Ectodermal cell (in vitro differentiated cells): ENCODE data around the gene LRRC32.

ENCODE experiments used
- H3K27ac ChIP-seq: 2 replicates; pipeline ENCODE4 v1.7.0; 2013; ENCODE audit warnings: mild to moderate bottlenecking, low read depth, low read length; ENCODE audit not compliant: insufficient read depth, poor library complexity, severe bottlenecking
- H3K27me3 ChIP-seq: 2 replicates; pipeline ENCODE4 v1.7.0; 2013; ENCODE audit warnings: mild to moderate bottlenecking, low read length; ENCODE audit not compliant: insufficient read depth, control insufficient read depth, poor library complexity, severe bottlenecking
- H3K36me3 ChIP-seq: one replicate; pipeline ENCODE4 v1.7.0; 2013; ENCODE audit warnings: low read length; ENCODE audit not compliant: control insufficient read depth, insufficient read depth
- H3K4me1 ChIP-seq: one replicate; pipeline ENCODE4 v1.7.0; 2013; ENCODE audit warnings: low read length; ENCODE audit not compliant: control insufficient read depth, insufficient read depth
- H3K4me3 ChIP-seq: 2 replicates; pipeline ENCODE4 v1.7.0; 2013; ENCODE audit warnings: low read depth, low read length, control low read depth; ENCODE audit not compliant: insufficient read depth
- H3K9me3 ChIP-seq: 2 replicates; pipeline ENCODE4 v1.7.0; 2013; ENCODE audit warnings: mild to moderate bottlenecking, low read length, moderate library complexity; ENCODE audit not compliant: control insufficient read depth
- WGBS, 2 experiments: methylation state at CpG; one replicate each; pipeline ENCODE4 v1.1.7; 2013; ENCODE audit warnings: missing lambda C conversion rate in 2 of 2; 5-methylcytosine and 5-hydroxymethylcytosine counted together

Gene LRRC32

GRCh38 chr11:76680518-76681425 is 10.2 kb upstream of the LRRC32 start:
- no peaks in the 10 kb centered on the region for H3K27me3 ChIP-seq
- H3K4me1 ChIP-seq: peaks cover 5% of the 10 kb centered on the region
- no peaks in the 10 kb centered on the region for H3K36me3 ChIP-seq
- H3K4me3 ChIP-seq: no peak overlapping the region
- H3K9me3 ChIP-seq: no peaks in the 10 kb centered on the region
- no peak overlapping the region for H3K27ac ChIP-seq
- 39 to 41% methylated on average over 22 of the region's 22 CpGs for WGBS, 2 experiments

DNA sequence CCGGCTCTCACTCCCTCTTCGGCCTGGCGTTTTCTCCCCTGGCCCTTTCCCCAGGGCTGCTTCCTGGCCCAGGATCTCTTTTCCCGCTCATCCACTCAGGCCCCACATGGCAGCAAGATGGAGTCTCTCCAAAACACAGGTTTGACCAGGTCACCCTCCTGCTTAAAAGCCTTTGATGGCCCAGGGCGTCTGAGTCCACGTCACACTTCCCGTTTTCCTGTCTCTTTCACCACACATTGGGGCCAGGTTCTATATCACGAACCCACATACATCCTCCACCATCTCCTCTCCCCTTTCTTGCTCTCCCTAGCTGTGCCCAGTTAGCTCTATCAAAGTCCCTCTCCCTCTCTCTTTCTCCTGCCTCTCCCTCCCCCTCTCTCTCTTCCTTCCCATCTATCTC is 7.8 kb upstream of the LRRC32 start:
- Histone ChIP-seq H3K36me3 (no peaks in the 10 kb centered on the region), H3K27me3 (no peaks in the 10 kb centered on the region), H3K27ac (no peak overlapping the region), H3K9me3 (no peaks in the 10 kb centered on the region), H3K4me1 (no peaks in the 10 kb centered on the region), H3K4me3 (no peak overlapping the region)
- 90 to 94% methylated on average over 8 of the region's 8 CpGs for WGBS, 2 experiments

DNA sequence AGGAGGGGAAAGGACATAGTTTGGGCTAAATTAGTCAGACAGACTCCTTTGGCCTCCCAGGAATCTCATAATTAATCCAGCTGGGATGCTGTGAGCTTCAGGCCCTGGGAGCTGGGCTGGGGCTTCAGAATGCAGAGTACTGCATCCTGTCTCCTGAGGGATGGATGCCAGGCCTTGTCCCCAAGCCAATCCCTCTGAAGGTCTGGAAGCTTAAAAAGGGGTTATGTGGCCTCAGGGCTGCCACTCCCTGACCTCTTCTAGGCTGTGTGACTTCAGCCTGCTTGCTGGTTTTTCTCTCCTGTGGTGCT is 6.9 kb upstream of the LRRC32 start:
- Histone ChIP-seq H3K4me1 (no peaks in the 10 kb centered on the region), H3K9me3 (no peaks in the 10 kb centered on the region), H3K4me3 (no peak overlapping the region), H3K36me3 (no peaks in the 10 kb centered on the region), H3K27ac (no peak overlapping the region), H3K27me3 (no peaks in the 10 kb centered on the region)

- Histone ChIP-seq H3K36me3 (no peaks in the 10 kb centered on the region), H3K9me3 (no peaks in the 10 kb centered on the region), H3K27me3 (no peaks in the 10 kb centered on the region), H3K4me3 (no peak overlapping the region), H3K4me1 (no peaks in the 10 kb centered on the region), H3K27ac (no peak overlapping the region)
- WGBS, 2 experiments: 90% methylated on average over 16 of the region's 16 CpGs
Measured at GRCh38 chr11:76676636-76677457, 6.3 kb upstream of the LRRC32 start.

- Histone ChIP-seq H3K36me3 (no peaks in the 10 kb centered on the region), H3K27me3 (peaks cover 20% of the 10 kb centered on the region), H3K4me1 (no peaks in the 10 kb centered on the region), H3K4me3 (no peak overlapping the region), H3K27ac (no peak overlapping the region), H3K9me3 (no peaks in the 10 kb centered on the region)
- WGBS, 2 experiments: 86 to 87% methylated on average over 14 of the region's 14 CpGs
Measured at GRCh38 chr11:76674517-76675400, 4.2 kb upstream of the LRRC32 start.

DNA sequence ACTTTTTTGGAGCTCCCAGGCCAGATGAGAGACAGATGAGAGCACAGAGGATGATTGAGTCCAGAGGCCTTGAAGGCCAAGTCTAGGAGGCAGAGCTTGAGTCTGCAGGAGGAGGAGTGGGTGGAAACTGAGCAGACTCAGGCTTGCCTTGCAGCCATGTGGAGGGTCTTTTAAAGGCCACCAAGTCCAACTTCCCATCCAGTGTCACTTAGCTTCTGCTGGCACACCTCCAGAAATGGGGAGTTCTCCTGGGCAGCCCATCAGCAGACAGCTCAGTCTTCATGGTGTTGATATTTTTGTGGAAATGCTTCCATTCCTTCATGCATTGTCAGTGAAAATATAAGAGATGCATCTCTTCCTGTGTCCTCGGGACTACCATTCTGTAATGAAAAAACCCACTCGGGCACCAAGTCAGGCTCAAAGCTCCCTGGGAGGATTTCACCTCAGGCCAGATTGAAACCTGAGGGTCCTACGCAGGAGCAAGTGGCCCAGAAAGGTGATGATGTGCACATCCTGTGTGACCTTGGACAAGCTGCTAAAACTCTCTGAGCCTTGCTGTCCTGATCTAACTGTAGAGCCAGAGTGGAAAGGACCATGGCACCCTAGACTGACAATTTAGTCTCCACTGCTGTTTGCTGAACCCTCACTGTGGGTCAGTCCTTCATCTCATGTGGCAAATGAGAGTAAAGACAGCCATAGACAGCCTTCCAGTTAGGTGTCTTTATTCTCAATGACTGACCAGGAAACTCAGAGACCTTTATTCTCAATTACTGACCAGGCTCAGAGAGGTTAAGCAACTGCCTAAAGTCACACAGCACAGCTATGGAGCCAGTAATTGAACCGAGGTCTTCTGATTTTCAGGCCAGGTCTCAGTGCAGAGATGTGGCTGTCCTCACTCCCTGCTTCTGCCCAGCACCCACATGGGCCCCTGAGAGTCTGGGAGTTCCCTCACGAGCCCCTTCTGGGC is 2.9 kb upstream of the LRRC32 start:
- H3K27ac ChIP-seq: no peak overlapping the region
- no peaks in the 10 kb centered on the region for H3K4me1 ChIP-seq
- H3K9me3 ChIP-seq: no peaks in the 10 kb centered on the region
- no peaks in the 10 kb centered on the region for H3K36me3 ChIP-seq
- H3K27me3 ChIP-seq: peaks cover 31% of the 10 kb centered on the region
- H3K4me3 ChIP-seq: no peak overlapping the region
- WGBS, 2 experiments: 92 to 95% methylated on average over 5 of the region's 5 CpGs

- Histone ChIP-seq H3K4me1 (no peaks in the 10 kb centered on the region), H3K27ac (no peak overlapping the region), H3K9me3 (no peaks in the 10 kb centered on the region), H3K27me3 (peaks cover 31% of the 10 kb centered on the region), H3K36me3 (no peaks in the 10 kb centered on the region), H3K4me3 (no peak overlapping the region)
- WGBS, 2 experiments: 91% methylated on average over 14 of the region's 14 CpGs
Measured at GRCh38 chr11:76672431-76673175, 2.1 kb upstream of the LRRC32 start.

DNA sequence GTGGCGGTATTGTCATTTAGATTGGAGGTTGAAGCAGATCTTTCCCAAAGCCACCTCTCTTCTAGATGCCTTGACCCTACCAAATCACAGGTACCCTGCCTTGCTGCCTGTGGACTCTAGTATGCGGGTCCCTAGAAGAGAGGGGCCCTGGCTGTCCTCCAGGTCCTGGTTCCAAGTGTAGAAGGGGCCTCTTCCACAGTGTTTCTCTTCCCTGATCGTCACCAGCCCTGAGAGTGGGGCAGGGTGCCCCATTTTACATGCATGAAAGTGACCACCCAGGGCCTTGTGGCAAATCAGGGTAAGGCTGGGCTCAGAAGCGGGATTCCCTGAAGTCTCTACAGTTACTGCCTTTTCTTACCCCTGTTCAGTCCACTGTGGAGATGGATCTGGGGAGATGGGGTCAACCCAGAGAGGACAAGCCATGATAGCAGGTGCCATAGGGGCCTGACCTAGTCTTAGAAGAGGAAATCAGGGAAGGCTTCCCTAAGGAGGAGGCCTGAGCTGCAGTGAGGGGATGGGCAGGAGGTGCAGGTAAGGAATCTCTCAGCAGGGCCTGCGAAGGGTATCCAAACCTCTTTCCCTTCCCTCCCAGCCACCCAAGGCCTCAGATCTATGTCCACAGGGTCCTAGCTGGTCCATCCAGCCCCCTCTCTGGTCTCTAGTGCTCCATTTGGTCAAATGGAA is 1.2 kb upstream of the LRRC32 start:
- peaks cover 31% of the 10 kb centered on the region for H3K27me3 ChIP-seq
- H3K9me3 ChIP-seq: no peaks in the 10 kb centered on the region
- no peaks in the 10 kb centered on the region for H3K4me1 ChIP-seq
- H3K36me3 ChIP-seq: no peaks in the 10 kb centered on the region
- H3K27ac ChIP-seq: no peak overlapping the region
- 89 to 97% methylated on average over 5 of the region's 5 CpGs for WGBS, 2 experiments
- no peak overlapping the region for H3K4me3 ChIP-seq
